Activated T-cell treated with anti-CD3 and anti-CD28 coated beads, Interleukin-2, amount 50 U/mL, for 1 hour (primary cell): ENCODE results near the gene SYT6.
"Not testable (repeated sequence)": the region's sequence is repeated elsewhere in the genome, so short reads cannot be mapped to it uniquely, and the experiment has no call there.

ENCODE experiments used
- DNase-seq: peaks from one replicate; pipeline ENCODE4 v3.0.0-alpha.2; 2020

The SYT6 gene

DNA sequence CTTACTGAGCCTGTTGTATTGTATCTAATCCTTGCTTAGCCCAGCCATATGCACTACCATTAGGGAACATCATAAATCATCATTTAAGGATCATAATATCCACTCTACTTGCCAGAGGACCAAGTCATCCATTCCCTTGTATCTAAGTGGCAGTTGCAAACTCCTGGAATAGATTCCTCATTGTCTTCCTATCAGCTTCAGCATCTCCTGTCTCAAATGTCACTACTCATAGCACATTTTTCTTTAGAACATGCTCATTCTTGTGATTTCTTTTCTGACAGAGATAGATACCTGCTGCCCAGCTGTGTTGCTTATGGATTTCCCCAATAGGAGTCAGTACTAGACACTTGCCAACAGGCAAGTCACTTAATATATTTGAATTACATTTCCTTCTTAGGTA, 90.1 kb downstream of the SYT6 start:
- DNase-seq, result no peak

DNA sequence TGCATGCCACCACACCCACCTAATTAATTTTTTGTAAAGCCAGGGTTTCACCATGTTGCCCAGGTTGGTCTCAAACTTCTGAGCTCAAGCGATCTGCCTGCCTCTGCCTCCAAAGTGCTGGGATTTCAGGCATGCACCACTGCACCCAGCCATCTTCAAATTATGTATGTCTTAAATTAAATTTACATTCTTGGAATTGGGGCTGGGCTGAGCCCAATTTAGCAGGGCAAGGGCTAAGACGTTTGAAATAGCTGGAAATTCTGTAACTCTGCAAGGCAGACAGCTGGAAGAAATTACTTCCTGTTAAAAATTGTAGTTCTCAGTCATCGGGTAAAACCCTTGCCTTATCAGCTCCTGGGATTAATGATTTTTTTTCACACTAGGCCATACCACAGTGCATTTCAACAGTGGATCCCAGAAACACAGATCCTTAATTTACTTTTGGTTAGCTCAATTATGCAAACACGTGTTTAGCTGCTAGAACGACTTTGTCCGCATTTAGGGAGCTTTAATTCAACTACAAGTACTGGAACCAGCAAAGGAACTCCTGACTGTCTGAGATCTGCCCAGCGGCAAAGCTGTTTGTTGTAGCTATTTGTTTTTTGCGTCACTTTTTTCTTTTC, 91.1 kb downstream of the SYT6 start:
- DNase-seq, result no peak

DNA sequence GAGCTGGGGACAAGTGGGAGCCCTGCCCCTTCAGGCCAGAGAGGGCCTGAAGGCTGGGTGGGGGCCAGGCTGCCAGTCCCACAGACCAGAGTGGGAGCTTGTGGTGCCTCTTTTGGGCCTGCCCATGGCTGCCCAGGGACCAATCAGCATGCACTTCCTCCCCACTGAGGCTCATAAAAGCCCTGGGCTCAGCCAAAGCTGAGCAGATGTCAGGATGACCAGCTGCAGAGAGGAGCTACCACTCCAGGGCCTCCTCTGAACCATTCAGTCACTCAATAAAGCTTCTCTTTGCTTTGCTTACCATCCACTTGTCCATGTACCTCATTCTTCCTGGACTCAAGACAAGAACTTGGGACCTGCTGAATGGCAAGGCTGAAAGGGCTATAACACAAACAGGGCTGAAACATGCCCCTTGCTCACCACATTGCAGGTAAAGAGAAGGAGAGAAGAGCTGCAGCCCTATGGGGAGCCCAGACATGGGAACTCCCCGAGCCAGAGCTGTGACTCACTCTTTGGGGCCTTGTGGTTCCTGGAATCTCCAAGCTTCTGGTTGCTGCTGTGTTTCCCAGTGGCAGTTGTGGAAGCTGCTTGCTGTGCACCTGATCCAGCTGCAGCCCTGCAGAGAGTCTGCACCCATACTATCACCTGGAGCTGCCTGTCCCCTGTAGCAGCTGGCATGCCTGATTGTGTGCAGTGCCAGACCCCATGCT, 92.4 kb downstream of the SYT6 start:
- no peak for DNase-seq

DNA sequence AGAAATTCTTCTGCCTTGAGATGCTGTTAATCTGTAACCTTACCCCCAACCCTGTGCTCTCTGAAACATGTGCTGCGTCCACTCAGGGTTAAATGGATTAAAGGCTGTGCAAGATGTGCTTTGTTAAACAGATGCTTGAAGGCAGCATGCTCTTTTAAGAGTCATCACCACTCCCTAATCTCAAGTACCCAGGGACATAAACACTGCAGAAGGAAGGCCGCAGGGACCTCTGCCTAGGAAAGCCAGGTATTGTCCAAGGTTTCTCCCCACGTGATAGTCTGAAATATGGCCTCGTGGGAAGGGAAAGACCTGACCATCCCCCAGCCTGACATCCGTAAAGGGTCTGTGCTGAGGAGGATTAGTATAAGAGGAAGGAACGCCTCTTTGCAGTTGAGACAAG, 95.4 kb downstream of the SYT6 start:
- DNase-seq, result not testable (repeated sequence)

DNA sequence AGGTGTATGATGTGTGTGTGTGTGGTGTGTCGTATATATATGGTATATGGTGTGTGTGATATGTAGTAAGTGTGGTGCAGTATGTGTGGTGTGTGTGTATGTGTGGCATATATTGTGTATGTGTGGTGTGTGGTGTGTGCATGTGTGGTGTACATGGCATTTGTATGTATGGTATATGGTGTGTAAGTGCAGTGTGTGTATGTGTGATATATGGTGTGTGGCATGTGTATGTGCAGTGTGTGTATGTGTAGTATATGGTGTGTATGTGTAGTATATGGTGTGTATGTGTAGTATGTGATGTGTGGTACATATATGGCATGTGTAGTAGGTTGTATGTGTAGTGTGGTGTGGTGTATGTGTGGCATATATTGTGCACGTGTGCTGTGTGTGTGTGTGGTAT, 99.5 kb downstream of the SYT6 start:
- DNase-seq, result no peak

DNA sequence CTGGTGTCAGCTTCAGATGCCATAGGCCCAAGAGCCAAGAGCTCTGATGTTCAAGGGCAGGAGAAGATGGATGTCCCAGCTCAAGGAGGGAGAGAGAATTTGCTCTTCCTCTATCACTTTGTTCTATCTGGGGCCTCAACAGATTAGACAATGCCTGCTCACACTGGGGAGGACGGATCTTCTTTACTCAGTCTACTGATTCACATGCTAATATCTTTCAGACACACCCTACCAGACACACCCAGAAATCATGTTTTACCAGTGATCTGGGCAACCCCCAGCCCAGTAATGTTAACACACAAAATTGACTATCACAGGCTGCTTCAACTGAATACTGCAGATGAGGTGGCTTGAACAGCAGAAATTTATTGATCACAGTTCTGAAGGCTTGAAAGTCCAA, 105.4 kb downstream of the SYT6 start:
- DNase-seq, result no peak

DNA sequence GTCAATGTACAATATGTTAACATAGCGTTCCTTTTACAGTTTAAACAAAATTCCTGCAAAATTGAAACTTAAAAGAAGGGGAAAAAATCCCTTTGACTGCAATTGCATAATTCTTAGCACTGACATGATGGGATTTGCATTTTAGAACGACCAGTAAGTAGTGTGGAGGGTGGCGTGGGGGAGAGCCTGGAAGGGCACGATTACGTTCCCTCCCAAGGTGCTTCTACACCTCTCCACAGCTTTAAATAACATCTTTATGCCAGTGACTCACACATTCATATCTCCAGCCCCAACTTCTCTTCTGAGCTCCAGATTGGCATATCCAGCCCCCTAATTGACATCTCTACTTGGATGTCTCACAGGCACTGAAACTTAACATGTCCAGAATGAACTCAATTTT, 110.1 kb downstream of the SYT6 start:
- no peak for DNase-seq

DNA sequence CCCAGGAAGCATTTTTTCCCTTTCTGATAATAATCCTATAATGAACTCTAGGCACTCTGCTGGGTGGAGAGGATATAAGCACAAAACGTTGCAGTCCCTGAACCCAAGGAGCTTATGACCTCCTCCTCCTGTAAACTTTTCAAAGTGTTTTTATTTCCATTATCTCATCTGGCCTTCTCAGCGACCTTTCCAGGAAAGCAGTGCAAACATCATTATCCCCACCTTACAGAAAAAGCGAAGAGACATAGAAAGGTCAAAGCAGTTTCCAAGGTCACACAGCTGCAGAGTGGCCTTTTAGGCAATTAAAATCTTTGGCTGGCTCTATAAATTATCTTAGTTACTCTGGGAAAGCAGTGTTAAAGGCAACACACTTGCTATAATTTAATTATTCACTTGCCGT, 110.6 kb downstream of the SYT6 start:
- DNase-seq, result no peak

DNA sequence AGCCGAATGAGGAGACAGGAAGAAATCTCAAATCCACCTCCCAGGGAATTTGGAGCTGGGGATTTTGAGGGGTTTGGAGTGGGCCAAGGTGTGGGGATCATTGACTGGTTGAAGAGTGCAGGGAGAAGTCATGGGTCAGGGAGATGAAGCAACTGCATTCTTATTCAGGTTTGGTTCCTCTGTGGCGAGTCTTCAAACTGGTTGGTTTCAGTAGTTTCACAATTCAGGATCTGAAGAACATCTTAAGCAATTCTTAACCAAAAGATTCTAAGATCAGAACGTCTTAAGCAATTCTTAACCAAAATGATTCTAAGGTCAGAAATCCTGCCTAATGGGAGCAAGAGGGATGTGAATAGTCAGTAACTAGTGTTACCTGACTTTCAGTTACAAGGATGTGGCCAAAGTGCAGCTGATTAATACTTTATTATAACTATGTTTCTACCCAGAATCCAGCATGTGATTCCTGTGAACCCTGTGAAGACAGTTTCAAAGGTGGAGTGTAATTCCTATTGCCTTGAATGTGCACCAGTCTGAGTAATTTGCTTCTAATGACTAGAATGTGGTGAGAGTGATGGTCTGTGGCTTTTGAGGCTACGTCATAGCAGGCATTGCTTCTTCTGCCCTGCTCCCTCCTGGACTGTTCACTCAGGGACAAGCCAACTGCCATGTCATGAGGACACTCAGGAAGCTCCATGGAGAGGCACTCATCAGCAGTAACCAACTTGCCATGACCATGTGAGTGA, 113.2 kb downstream of the SYT6 start:
- no peak for DNase-seq
